ENCODE data around the gene NCOA3. TPM values are rescaled to one million over a fixed set of nuclear protein-coding genes. Genes with fewer than 3 reads are reported as not detected.
"Not testable (repeated sequence)": the region's sequence is repeated elsewhere in the genome, so short reads cannot be mapped to it uniquely, and the experiment has no call there.

Gene NCOA3
- total RNA-seq, 1 donor from 2014 or later = 35.1 TPM

DNA sequence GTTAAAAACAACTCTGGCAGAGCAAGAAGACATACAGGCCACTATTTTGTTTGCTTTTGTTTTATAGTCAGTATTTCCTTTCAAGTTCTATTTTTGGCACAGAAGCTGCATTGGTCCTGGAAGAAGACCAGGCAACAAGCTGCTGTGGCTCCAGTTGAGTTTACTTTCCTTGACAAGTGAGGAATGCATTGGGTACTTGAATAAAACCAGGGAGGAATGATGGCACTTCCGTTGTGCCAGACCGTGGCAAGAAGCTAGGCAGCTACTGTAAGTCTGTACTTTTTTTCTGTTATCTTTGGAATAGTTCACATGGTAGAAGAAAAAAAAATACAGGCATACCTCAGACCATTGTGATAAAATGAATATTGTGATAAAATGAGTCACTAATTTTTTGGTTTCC is 66.3 kb downstream of the NCOA3 start:
- peak; percentile 73 for DNase-seq

DNA sequence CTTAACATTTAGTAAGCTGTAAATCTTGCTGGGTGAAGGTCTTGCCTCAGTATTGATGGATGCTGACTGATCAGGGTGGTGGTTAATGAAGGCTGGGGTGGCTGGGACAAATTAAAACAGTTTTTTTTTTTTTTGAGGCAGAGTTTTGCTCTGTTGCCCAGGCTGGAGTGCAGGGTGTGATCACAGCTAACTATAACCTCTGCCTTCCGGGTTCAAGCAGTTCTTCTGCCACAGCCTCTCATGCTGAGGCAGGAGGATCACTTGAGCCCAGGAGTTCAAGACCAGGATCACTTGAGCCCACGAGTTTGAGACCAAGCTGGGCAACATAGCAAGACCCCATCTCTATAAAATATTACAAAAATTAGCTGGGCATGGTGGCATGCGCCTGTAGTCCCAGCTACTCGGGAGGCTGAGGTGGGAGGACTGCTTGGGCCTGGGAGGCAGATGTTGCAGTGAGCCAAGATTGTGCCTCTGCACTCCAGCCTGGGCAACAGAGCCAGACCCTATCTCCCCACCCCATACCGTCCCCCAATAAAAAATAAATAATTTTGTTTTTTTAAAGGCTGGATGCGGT is 67.2 kb downstream of the NCOA3 start:
- no peak for DNase-seq

DNA sequence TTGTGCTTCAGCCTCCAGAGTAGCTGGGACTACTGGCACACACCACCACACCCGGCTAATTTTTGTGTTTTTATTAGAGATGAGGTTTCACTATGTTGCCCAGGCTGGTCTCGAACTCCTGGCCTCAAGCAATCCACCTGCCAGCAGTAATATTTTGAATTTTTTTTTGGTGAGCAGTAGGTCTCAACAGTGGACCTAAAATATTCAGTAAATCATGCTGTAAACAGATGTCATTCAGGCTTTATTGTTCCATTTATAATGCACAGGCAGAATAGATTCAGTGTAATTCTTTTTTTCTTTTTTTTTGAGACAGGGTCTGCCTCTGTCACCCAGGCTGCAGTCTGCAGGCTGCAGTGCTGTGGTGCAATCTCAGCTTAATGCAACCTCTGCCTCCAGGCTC is 69.7 kb downstream of the NCOA3 start:
- no peak for DNase-seq

DNA sequence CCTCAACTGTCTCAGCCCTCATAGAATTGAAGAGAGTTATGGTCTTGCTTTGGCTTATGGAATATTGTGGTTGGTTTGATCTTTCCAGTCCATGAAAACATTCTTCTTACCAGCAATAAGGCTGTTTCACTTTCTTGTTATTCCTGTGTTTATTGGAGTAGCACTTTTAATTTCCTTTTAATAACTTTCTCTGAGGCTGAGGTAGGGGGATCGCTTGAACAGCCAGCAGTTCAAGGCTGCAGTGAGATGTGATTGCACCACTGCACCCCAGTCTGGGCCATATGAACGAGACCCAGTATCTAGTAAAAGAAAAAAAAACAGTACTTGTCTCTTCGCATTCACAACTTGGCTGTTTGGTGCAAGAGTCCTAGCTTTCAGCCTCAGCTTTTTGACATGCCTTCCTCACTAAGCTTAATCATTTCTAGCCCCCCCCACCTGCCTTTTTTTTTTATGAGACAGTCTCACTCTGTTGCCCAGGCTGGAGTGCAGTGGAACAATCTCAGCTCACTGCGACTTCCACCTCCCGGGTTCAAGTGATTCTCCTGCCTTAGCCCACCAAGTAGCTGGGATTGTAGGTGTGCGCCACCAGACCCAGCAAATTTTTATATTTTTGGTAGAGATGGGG is 70.5 kb downstream of the NCOA3 start:
- no peak for DNase-seq

DNA sequence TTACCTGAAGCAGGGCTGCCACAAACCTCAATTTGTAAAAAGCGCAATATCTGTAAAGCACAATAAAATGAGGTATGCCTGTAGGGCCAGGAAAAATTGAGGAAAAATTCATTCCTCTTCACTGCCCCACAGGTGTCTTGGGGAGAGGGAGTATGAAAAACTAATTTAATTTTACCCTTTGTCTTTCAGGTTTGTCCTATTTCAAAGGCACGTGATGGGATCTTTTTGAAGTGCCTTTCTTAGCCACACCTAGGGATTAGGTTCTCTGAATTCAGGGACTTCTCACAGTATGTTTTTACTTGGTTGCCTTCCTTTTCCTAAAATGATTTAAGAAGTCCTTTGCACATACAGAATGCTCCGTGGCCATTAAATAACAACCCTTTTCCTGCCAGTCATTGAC is 71.9 kb downstream of the NCOA3 start:
- DNase-seq = no peak

DNA sequence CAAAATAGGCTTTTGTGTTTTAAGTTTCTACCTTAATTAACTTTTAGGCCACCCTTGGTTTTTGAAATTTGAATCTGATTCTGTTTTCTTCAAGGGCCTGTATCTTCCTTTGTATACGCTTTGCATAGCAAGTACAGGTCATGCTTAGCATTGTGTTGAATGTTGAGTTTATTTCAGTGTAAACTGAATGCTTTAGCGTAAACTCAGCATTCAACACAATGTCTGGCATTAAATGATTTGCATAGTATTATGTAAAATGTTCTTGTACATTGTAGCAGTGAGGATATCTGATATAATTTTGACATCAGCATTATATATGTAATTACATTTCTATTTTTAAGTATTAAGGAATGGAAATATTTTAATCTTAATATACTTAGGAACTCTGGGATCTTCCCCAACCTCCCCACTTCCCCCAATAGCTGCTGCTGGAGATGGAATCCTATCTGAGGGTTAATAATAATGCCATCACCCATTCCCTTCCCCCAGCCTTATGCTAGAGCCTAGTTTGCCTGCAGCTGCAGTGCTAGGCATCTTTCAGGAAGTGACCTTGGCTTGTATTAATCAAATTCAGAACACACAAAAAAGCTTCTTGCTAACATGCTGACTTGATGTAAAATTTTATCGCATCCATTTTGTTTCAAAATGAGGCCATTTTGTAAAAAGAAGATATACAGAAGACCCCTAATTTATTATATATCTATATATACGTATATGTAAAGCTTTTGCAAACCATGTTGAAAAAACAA is 73.1 kb downstream of the NCOA3 start:
- peak; percentile 77 for DNase-seq

DNA sequence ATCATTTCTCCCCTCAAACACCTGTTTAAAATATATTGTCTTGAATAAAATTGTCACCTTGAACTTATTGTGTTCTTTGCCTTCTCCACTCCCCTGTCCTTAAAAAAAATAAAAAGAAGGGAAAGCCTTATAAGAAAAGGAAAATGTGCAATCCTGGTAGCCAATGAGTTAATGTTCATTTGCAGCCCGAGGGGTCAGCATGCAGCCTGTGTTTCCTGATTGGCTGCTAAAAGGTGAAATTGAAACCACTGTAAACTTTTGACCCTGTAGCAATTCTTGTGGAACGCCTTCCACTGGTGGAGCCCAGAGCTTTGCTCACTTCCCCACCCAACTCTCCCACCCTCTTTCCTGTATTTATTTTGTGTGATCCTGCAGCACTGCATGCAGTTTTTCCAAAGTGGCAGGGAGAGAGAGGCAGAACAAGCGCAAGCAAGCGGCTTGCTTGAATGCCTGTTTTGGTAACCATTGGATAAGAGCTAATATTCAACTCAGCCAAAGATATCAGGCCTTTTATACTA is 74.9 kb downstream of the NCOA3 start:
- DNase-seq = peak; percentile 91

DNA sequence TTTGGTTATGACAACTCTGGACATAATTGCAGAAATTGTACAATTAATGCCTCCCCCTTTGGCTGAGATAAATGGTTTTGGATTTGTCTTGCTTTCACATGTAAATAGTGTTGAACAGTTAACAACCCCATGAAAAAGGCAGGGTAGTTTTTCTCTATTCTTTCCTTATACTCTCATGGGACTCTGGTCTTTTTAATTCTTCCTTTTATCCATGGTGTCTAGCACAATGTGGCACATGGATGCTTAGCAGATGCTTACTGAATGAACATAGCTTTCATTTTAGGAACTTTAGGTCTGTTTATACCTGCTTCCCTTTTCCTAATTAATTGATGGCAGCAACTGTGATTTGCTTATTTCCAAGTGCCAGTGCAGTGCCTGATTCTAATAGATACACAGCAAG is 75.6 kb downstream of the NCOA3 start:
- DNase-seq = no peak

DNA sequence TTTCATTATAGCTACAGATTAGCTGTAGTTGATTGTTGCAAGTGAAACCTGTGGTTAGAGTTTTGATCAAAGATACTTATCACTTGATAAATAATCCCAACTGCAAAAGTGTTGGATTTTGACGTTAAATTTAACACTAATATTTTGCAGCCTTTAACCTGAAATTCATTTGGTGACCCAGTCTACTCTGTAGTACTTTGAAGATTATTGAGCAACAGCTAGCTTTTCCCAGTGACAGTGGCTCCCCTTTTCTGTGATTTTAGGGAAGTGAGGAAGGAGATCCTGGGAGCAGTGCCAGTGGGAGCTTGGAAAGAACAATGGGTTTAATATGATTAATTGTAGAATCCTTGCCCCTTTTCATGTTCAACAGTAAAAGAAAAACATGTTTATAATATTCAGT is 76.9 kb downstream of the NCOA3 start:
- DNase-seq = peak; percentile 65

DNA sequence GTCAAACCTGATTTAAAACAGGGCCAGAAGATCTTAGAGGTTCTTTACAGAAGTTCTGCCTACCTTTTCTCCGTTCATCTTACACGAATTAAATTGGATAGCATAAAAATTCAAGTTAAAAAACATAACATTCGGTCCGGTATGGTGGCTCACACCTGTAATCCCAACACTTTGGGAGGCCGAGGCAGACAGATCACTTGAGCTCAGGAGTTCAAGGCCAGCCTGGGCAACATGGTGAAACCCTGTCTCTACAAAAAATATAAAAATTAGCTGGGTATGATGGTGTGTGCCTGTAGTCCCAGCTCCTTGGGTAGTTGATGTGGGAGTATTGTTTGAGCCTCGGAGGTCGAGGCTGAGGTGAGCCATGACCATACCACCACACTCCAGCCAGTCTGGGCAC is 79.0 kb downstream of the NCOA3 start:
- not testable (repeated sequence) for DNase-seq

DNA sequence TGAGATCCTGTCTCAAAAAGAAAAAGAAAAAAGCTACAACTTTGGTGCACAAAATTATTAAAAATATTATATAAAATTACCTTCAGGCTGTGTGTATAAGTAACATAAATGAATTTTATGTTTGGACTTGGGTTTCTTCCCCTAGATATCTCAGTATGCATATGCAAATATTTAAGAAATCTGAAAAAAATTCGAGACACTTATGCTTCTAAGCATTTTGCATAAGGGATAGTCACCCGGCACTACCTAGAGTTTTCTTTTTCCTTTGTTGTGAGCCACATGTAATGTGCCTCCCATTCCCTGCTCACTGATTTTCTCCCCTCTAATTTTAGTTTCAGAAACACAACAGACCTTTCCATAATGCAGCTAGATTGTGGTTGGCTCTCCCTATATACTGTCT is 79.4 kb downstream of the NCOA3 start:
- no peak for DNase-seq

DNA sequence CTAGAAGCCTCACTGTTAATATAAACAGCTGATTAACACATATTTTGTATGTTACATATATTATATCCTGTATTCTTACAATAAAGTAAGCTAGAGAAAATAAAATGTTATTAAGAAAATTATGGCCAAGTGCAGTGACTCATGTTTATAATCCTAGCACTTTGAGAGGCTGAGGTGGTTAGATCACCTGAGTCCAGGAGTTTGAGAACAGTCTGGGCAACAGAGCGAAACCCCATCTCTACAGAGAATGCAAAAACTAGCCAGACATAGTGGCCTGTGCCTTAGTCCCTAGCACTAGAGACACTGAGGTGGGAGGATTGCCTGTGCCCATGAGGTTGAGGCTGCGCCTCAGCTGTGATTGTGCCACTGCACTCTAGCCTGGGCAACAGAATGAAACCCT is 81.9 kb downstream of the NCOA3 start:
- DNase-seq = no peak

DNA sequence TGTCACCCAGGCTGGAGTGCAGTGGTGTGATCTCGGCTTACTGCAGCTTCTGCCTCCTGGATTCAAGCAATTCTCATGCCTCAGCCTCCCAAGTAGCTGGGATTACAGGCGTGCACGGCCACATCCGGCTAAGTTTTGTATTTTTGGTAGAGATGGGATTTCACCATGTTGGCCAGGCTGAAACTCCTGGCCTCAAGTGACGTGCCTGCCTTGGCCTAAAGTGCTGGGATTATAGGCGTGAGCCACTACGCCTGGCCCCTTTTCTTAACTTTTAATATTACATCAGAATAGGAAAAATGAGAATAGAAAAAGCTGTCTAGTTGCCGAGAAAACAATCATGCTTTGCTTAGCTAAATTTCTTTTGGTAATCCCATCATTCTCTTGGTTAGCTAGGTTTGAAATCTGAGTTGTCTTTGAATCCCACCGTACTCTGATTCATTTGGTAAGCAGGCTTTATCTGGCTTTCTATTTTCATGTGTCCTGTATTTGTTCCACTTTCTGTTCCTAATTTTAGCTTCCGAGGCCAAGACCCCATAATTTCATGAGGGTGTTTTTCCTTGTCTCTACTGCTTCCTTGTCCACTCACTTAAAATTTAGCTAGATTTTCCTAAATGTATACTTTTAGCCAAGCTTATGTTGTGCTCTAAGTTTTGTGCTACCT is 83.5 kb downstream of the NCOA3 start:
- DNase-seq = no peak

DNA sequence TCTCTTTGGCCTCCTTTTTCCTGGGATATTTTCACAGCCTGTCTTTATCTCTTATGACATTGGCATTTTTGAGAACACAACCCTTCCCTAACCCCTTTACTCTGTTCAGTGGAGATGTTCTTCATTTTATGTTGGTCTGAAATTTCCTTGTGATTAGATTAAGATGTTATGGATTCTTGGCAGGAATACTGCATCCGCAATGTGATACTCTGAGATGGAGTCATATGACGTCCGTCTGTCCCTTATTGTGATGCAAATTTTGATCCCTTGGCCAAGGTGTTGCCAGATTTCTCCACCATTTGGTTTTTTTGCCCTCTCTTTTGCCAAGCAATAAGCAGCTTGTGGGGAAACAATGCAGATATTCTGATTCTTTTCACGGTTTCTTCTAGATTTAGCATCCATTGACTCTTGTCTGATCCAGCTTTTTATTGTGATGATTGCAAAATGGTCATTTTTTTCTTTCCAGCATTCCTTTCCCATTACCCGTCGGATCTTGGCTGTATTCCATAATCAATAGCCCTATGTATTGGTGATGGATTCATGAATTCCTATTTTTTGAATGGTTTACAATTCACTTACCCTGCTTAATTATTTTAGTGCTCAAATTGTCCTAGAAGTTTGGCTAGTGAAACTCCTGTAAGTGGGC is 85.1 kb downstream of the NCOA3 start:
- DNase-seq = no peak

DNA sequence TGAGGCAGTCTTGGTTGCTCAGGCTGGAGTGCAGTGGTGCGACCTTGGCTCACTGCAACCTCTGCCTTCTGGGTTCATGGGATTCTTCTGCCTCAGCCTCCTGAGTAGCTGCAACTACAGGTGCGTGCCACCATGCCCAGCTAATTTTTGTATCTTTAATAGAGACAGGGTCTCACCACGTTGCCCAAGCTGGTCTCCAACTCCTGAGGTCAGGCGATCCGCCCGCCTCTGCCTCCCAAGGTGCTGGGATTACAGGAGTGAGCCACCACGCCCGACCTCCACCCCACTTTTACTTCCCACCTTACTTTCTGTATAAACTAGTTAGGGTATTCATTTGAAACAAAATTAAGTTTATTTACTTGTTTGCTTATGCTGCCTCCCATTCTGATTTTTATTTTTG is 86.5 kb downstream of the NCOA3 start:
- no peak for DNase-seq

DNA sequence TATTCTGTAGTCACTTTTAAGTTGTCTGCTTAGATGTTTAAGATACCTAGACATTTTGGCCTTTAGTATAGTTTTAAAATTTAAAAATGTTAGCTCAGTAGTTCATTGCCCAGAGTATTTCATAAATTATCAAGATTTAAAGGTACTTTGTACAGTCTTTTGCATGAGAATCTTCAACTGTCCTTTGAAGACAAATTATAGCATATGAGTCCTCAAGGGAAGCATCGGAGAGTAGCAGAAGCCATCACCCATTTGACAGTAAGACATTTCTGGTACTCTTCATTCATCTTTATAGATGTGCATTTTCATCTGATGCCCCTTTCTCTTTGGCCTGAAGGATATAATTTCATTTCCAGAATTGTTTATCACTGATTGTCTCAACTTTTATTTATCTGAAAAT is 89.5 kb downstream of the NCOA3 start:
- DNase-seq = no peak

DNA sequence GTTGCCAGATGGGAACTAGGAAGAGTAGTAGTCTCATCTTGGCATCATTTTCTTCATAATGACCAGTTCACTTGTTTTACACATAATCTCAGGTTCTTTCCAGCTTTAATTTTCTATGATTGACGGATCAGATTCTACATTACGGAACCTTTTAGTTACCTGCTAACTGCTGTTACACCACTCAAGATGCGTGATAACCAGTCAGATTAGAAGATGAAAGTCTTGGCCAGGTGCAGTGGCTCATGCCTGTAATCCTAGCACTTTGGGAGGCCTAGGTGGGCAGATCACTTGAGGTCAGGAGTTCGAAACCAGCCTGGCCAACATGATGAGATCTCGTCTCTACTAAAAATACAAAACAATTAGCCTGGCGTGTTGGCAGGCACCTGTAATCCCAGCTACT is 92.5 kb downstream of the NCOA3 start:
- no peak for DNase-seq

DNA sequence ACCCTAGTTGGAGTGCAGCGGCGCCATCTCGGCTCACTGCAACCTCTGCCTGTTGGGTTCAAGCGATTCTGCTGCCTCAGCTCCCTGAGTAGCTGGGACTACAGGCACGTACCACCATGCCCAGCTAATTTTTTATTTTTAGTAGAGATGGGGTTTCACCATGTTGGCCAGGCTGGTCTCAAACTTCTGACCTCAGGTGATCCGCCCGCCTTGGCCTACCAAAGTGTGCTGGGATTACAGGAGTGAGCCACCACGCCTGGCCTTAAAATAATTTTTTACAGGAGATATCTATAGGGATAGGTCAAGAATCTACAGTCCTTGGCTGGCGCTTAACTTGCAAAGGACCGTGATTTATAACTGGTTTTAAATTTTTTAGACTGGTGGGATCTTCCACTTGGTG is 93.5 kb downstream of the NCOA3 start:
- not testable (repeated sequence) for DNase-seq

DNA sequence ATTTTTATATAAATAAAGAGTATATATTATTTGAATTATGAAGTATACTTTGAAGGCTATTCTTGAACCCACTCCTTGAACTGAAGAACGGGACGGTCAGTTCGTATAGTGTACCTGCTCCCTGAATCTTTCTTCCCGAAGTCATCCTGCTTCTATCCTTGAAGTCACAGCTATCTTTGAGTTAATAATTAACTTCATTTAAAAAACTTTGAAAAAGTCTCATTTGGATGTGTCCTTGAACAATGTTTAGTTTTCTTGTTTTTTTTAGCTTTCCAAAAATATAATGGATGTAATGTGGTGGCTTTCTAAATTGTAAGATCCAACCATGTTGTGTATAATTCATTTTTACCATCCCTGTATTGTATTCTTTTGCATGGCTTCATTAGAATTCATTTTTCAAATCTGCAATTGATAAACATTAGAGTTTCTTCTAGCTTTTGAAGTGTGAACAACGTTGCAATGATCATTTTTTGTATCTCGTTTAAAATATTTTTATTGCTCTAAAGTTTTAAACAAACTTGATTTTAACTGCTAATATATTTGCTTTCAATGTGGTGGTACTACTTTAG is 94.4 kb downstream of the NCOA3 start:
- no peak for DNase-seq

DNA sequence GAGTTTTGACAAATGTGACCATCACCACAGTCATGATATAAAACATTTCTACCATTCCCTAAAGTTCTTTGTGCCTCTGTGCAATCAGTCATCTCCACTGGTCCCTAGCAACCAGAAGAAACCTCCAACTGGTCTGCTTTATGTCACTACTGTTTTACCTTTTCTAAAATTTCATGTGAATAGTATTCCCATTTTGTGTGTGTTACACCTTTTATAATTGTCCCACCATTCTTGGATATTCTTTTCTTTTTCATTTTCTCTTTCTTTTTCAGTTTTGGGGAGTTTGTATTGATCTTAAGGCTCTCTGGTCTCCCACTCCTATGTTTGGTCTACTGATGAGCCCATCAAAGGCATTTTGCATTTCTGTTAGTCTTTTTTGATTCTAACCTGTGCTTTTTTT is 95.4 kb downstream of the NCOA3 start:
- DNase-seq = no peak

DNA sequence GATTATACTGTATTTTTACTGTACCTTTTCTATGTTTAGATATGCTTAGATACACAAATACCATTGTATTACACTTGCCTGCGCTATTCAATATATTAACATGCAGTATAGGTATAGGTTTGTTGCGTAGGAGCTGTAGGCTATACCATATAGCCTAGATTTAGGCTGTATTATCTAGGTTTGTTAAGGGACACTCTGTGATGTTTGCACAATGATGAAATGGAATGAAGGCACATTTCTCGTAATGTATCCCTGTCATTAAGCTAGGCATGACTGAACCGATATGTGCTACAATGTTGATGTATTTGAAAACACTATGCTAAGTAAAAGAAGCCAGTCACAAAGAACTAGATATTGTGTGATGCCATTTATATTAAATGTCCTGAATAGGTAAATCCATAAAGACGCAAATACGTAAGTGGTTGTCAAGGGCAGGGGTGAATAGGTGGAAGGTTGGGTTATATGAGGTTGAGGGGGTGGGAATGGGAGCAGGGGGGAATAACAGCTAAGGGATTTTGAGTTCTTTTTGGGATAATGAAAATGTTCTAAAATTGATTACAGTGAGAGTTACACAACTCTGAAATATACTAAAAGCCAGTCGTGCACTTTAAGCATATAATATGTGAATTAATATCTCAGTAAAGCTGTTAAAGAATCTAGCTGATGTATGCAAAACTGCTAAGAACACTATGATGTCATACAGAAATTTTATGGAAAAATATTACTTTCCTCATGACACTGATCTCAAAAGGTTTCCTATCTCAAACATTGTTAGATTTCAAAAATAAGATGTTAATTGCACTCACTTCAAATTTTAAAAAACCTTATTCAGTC is 97.4 kb downstream of the NCOA3 start:
- no peak for DNase-seq
